GM18517 (cell line): ENCODE data around the gene AFG3L2.
"Not testable (repeated sequence)": the region's sequence is repeated elsewhere in the genome, so short reads cannot be mapped to it uniquely, and the experiment has no call there.

Experiments
- ATAC-seq: cut with Tn5 transposase; IDR thresholded peaks from one replicate; pipeline ENCODE4 v1.9.1; 2021; ENCODE audit warnings: mild to moderate bottlenecking, moderate library complexity; ENCODE audit not compliant: unreplicated experiment

Gene AFG3L2

GRCh38 chr18:12376754-12377555 is at the start of gene AFG3L2:
TSS of gene AFG3L2 (minus strand) at chr18:12377227. CDS start at chr18:12377082, 145 bp downstream.
- ATAC-seq, result peak; percentile 87

GRCh38 chr18:12424252-12424651 is 47.2 kb upstream of the AFG3L2 start:
- ATAC-seq, result no peak

GRCh38 chr18:12423820-12424219 is 46.8 kb upstream of the AFG3L2 start:
- no peak for ATAC-seq

- ATAC-seq, result no peak
Measured at GRCh38 chr18:12423393-12423792, 46.4 kb upstream of the AFG3L2 start.

GRCh38 chr18:12422936-12423335 is 45.9 kb upstream of the AFG3L2 start:
- ATAC-seq, result no peak

DNA sequence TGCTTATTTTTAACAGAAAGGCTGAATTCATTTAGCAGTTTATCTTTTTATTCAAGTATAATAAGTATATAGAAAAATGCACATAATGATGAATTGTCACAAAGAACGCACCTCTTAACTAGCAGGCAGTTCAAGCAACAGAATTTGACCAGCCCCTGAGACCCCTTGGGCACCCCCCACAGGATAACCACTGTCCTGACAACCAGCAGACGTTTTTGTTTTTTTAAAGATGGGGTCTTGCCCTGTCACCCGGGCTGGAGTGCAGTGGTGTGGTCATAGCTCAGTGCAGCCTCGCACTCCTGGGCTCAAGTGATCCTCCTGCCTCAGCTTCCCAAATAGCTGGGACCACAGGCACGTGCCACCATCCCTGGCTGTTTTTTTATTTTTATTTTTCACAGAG is 44.7 kb upstream of the AFG3L2 start:
- no peak for ATAC-seq

DNA sequence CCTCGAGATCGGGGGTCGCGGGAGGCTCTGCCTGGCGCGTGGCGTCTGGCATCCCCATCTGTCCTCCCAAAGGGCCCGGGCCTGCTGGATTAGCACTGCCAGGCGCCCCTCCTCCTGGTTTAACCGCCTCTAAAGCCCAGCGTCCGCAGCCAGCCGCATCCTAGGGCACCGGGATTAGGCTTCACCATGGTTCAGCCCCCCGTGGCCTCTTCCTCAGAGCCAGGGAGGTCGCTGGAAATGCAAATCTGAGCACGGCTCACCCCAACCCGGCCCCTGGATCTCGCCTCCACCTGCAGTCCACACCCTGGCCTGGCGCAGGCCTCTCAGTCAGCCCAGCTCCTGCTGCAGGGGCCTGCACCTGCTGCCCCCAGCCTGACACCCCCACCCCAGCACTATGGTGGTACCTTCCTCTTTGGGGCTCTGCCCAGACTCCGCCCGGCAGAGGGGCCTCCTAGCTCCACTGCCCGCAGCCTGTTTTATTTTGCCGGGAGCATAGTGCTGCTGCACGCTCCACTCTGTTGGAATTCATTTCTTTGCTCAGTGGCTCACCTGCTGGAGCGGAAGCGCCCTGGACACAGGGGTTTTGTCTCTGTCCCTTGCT is 43.9 kb upstream of the AFG3L2 start:
- no peak for ATAC-seq

DNA sequence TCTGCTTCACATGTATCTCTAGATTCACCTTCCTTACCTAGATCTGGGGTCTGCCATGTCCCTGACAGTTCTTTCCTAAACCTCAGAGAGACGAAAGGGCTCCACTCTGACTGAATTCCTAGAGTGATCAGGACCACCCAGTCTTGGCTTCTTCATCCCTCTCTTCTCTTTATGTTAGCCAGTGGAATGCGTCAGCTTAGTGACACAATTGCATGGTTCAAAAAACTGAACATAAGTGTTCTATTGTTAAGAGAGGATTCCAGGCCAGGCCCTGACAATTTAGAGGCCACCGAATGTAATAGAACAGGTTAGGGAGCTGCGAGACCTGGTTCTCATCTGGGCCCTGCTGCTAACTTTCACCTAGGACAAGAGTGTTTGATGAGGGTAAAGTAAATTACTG is 40.7 kb upstream of the AFG3L2 start:
- no peak for ATAC-seq

GRCh38 chr18:12416098-12416729 is 39.2 kb upstream of the AFG3L2 start:
- ATAC-seq, result no peak

GRCh38 chr18:12411456-12411855 is 34.4 kb upstream of the AFG3L2 start:
- ATAC-seq, result no peak

GRCh38 chr18:12410747-12411146 is 33.7 kb upstream of the AFG3L2 start:
- not testable (repeated sequence) for ATAC-seq

GRCh38 chr18:12410081-12410481 is 33.1 kb upstream of the AFG3L2 start:
- ATAC-seq, result no peak

DNA sequence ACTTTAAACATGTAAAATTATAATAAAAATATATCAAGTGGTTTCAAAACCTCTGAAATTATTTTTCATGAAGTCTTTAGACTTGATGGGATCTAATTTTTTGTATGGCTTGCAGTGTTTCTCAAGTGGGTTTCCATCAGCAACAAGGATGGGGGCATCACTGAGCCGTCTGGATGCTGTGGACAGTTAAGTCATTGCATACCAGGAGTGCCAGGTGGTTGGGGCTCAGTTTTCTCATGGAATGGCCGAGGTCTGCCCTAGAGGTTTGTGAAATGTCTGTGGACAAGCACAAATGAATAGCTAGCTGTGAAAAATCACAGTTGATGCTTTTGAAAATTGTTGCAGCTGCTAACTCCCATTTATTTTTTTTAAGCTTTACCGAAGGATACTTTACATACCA is 32.4 kb upstream of the AFG3L2 start:
- ATAC-seq, result no peak

GRCh38 chr18:12408247-12408869 is 31.3 kb upstream of the AFG3L2 start:
- no peak for ATAC-seq

- no peak for ATAC-seq
Measured at GRCh38 chr18:12406371-12407111, 29.5 kb upstream of the AFG3L2 start.

DNA sequence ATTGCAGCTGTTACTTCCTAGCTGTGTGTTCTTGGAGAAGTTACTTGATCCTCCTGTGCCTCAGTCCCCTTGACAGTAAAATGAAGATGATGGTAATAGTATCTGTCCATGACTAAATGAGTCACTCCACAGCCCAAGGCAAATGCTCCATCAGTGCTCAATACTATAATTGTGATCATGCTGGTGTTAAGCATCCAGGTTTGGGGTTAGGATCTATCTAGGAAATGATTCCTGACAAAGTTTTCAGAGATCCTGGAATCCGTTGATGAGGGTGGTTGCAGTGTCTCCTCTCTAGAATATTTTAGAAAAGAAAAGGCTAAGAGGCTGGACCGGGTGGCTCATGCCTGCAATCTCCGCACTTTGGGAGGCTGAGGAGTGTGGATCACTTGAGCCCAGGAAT is 28.0 kb upstream of the AFG3L2 start:
- ATAC-seq, result no peak

- ATAC-seq, result no peak
Measured at GRCh38 chr18:12403601-12404506, 26.8 kb upstream of the AFG3L2 start.

GRCh38 chr18:12401881-12402280 is 24.9 kb upstream of the AFG3L2 start:
- no peak for ATAC-seq

DNA sequence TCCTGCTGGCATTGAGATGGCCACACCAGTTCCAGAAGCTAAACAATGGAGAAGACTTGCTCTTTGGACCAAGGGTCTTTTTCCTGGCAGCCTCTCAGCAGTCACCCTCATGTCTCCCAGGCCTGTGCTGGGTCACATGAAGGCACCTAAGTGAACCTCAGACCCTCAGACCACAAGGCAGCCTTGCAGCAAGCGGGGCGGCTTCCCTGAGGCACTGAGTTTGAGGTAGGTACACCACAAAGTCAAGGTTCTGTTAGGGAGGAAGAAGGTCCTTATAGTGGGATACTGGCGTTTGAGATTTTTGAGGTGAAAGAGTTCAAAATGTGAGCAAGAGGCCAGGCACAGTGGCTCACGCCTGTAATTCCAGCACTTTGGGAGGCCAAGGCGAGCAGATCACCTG is 22.2 kb upstream of the AFG3L2 start:
- no peak for ATAC-seq

- no peak for ATAC-seq
Measured at GRCh38 chr18:12398625-12399024, 21.6 kb upstream of the AFG3L2 start.
